Peyer's patch (tissue), 4 donors: ENCODE data around the gene EIF4E1B. TPM values are rescaled to one million over a fixed set of nuclear protein-coding genes. Genes with fewer than 3 reads are reported as not detected.

ENCODE experiments used
- DNase-seq, 3 donors: peaks; one replicate each; pipeline ENCODE4 v3.0.0-alpha.2; 2017 to 2019
- H3K27ac ChIP-seq, 4 donors: fragments of 200-600 bp; sonication (generic); one replicate each; pipeline ENCODE4 v1.5.1; 2016 to 2019
- H3K27me3 ChIP-seq, 2 donors: fragments of 200-600 bp; sonication (generic); one replicate each; pipeline ENCODE4 v1.5.1; 2019
- H3K36me3 ChIP-seq, 3 donors: fragments of 200-600 bp; sonication (generic); one replicate each; pipeline ENCODE4 v1.5.1; 2016 to 2019
- H3K4me1 ChIP-seq, 4 donors: fragments of 200-600 bp; sonication (generic); one replicate each; pipeline ENCODE4 v1.5.1; 2016 to 2019
- H3K4me3 ChIP-seq, 4 donors: fragments of 200-600 bp; sonication (generic); 1 replicate in 3 of 4; 2 replicates in 1 of 4; pipeline ENCODE4 v1.5.1; 2016 to 2019; ENCODE audit warnings: mild to moderate bottlenecking in 1 of 4
- H3K9me3 ChIP-seq, 4 donors: fragments of 200-600 bp; sonication (generic); one replicate each; pipeline ENCODE4 v1.5.1; 2016 to 2019; ENCODE audit warnings: mild to moderate bottlenecking in 1 of 4
- CTCF ChIP-seq, 6 experiments: fragments of 450-650 bp in 4 of 6; fragments of 200-600 bp in 2 of 6; sonication (generic) in 1 of 6; IDR thresholded peaks; one replicate each; pipeline ENCODE4 v1.5.1; 2017 to 2019; ENCODE audit warnings: antibody characterized with exemption in 6 of 6, mild to moderate bottlenecking in 3 of 6, moderate library complexity in 1 of 6
- POLR2A ChIP-seq, 2 donors: fragments of 450-650 bp; IDR thresholded peaks; one replicate each; pipeline ENCODE4 v1.5.1; 2017; ENCODE audit warnings: antibody characterized with exemption in 2 of 2, mild to moderate bottlenecking in 2 of 2, moderate library complexity in 2 of 2
- total RNA-seq, 4 donors: library from RNA; depleted of rRNA; stranded (reverse); fragments of >200 nt; gene quantifications; one replicate each; pipeline ENCODE4 v1.1.0, GENCODE V29; 2016

EIF4E1B gene
- total RNA-seq, 4 donors from 2014 or later = not detected

- H3K27me3 ChIP-seq = peaks cover 0 to 43% of the 10 kb centered on the region in 2 donors
- H3K36me3 ChIP-seq = no peaks in the 10 kb centered on the region
- H3K27ac ChIP-seq = no peak overlapping the region
- H3K4me1 ChIP-seq = peaks cover 0 to 17% (median 12%) of the 10 kb centered on the region in 4 donors
- peak overlapping the region in 2 of 4 donors; percentile 45 to 53 for H3K4me3 ChIP-seq
- H3K9me3 ChIP-seq = no peaks in the 10 kb centered on the region
- no peak for TF ChIP-seq CTCF (IDR thresholded peaks at IDR 0.05)
- no peak for TF ChIP-seq POLR2A (IDR thresholded peaks at IDR 0.05)
- DNase-seq = no peak
Observed at GRCh38 chr5:176629317-176629852, 1.1 kb upstream of the EIF4E1B start.

GRCh38 chr5:176630681-176631222 is 277 bp downstream of the EIF4E1B start:
- no peak for TF ChIP-seq POLR2A (IDR thresholded peaks at IDR 0.05)
- TF ChIP-seq CTCF (IDR thresholded peaks at IDR 0.05) = no peak
- no peak for DNase-seq
- peak overlapping the region; percentile 4 to 53 (median 44) for H3K4me3 ChIP-seq
- H3K27me3 ChIP-seq = peaks cover 0 to 43% of the 10 kb centered on the region in 2 donors
- peaks cover 0 to 17% (median 12%) of the 10 kb centered on the region in 4 donors for H3K4me1 ChIP-seq
- H3K36me3 ChIP-seq = no peaks in the 10 kb centered on the region
- H3K9me3 ChIP-seq = no peaks in the 10 kb centered on the region
- H3K27ac ChIP-seq = no peak overlapping the region

GRCh38 chr5:176631383-176632200 is 1.1 kb downstream of the EIF4E1B start:
- Histone ChIP-seq H3K9me3 (no peaks in the 10 kb centered on the region), H3K4me3 (no peak overlapping the region), H3K27ac (no peak overlapping the region), H3K4me1 (peaks cover 0 to 17% (median 12%) of the 10 kb centered on the region in 4 donors), H3K36me3 (no peaks in the 10 kb centered on the region), H3K27me3 (peaks cover 0 to 42% of the 10 kb centered on the region in 2 donors)
- DNase-seq = no peak
- TF ChIP-seq POLR2A (IDR thresholded peaks at IDR 0.05) (no peak), CTCF (IDR thresholded peaks at IDR 0.05) (no peak)

- H3K4me3 ChIP-seq = no peak overlapping the region
- no peak overlapping the region for H3K27ac ChIP-seq
- H3K36me3 ChIP-seq = no peaks in the 10 kb centered on the region
- DNase-seq = no peak
- H3K27me3 ChIP-seq = peaks cover 0 to 30% of the 10 kb centered on the region in 2 donors
- peaks cover 0 to 17% (median 12%) of the 10 kb centered on the region in 4 donors for H3K4me1 ChIP-seq
- no peaks in the 10 kb centered on the region for H3K9me3 ChIP-seq
- TF ChIP-seq CTCF (IDR thresholded peaks at IDR 0.05) (no peak), POLR2A (IDR thresholded peaks at IDR 0.05) (no peak)
Observed at GRCh38 chr5:176632745-176633144, 2.3 kb downstream of the EIF4E1B start.

GRCh38 chr5:176633598-176633997 is 3.1 kb downstream of the EIF4E1B start:
- Histone ChIP-seq H3K9me3 (no peaks in the 10 kb centered on the region), H3K36me3 (no peaks in the 10 kb centered on the region), H3K4me3 (no peak overlapping the region), H3K27ac (no peak overlapping the region), H3K4me1 (peaks cover 0 to 17% (median 12%) of the 10 kb centered on the region in 4 donors), H3K27me3 (peaks cover 0 to 27% of the 10 kb centered on the region in 2 donors)
- no peak for DNase-seq
- TF ChIP-seq POLR2A (IDR thresholded peaks at IDR 0.05) (no peak), CTCF (IDR thresholded peaks at IDR 0.05) (no peak)
